Middle frontal gyrus (tissue), 1 donor: ENCODE results near the gene TUBA8.
"Not testable (repeated sequence)": the region's sequence is repeated elsewhere in the genome, so short reads cannot be mapped to it uniquely, and the experiment has no call there.

ENCODE experiments used
- DNase-seq: peaks from one replicate; pipeline ENCODE4 v3.0.0-alpha.2; 2015; ENCODE audit warnings: low spot score; ENCODE audit errors: extremely low spot score

TUBA8 gene

DNA sequence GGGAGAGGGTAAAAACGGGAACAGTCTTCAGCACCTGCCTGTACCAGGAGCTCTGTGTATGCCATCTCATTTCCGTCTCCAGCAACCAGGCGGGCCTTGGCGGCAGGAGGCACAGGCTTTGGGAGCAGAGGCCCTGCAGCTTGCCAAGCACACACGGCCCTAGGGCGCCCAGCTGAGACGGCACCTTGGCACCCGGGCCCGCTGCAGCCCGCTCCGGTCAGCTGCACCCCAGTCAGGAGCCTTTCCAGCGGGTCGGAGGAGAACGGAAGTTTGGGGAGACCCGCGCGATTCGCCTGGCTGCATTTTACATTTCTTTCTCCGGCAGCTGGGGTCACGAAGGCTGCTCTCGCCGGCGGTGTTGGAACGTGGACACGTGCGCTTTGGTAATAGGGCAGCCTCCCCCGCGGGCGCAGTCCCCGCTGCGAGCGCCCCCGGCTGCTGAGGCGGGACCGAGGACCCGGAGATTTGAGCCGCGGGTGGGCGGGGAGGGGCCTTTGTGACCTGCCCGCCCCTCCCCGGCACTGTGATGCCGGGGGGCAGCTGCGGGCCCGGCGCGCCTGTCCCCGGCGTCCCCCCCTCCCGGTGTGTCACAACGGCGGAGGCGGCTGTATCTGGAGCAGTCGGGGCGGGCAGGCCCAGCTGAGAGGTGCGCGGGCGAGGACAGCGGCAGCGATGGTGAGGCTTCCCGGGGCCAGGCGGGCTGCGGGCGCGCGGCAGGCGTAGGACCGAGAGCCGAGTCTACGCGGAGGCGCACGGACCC lies at the start of gene TUBA8:
TSS of gene TUBA8 (plus strand) at position 616 of the 760 bp plus-strand sequence. CDS start at position 673, 57 bp downstream.
- DNase-seq, result peak; percentile 38

DNA sequence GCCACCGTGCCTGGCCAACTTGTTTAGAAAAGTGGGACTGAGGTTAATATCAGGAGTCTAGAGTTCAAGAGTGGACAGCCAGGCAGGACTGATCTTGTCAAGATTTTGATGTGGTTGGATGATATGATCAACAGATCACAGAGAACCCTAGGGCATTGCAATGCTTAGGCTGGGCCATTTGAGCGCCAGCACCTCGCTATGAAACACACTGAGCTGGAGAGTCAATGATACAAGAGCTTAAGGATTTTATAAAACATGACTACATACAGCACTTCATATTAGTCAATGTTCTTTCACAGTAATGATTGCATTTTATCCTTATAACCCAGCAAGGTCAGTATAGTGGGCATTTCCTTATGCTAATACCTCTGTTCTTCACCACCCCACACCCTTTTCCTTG lies 48.2 kb upstream of the TUBA8 start:
- DNase-seq, result no peak

DNA sequence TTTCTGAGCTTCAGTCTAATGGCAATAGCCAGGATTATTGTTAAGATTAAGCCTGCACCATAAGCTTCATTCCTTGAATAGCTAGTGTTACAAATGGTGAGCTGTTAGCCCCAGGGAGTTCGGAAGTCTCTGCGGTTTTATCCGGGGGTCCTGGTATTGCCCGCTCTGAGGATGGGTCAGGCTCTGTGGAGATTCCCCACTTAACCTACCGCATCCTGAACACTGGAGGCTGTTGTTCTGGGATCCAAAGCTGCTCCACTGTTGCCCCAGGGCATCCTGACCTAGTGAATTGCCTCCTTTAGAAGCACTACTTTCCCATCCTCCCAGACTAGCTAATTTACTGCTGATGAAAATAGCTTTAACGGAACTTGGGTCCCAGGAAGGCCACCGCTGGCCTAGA lies 47.3 kb upstream of the TUBA8 start:
- no peak for DNase-seq

DNA sequence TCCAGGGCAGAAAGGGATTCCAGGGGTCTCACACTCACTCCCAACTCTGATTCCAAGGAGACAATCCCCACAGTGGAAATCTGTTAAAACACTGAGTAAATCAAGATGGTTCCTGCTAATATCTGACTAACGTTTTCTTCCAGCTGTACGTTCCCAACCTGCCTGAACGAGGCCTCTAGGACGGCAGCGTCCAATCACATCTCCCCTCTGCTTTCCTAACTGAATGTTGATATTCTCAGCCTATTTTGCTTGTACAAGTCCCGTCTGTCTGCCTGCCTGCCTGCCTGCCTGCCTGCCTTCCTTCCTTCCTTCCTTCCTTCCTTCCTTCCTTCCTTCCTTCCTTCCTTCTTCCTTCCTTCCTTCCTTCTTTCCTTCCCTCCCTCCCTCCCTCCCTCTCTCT lies 46.9 kb upstream of the TUBA8 start:
- not testable (repeated sequence) for DNase-seq

DNA sequence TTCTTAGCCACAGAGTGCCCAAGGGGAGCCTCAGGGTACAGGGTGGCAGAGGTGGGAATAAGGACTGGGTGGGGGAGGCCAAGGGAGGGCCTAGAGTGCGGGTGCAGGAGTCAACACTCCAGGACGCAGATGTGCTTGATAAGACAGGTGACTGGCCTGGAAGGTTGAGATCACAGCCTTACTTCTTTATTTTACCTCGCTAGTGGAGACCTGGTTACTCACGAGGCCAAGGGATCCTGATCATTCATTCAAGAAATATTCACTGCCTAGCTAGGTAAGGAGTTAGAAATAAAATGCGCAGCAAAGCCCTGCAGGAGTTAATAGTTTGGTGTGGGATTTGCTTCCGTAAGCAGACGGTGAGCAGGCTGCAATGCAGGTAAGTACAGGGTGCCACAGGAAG lies 46.0 kb upstream of the TUBA8 start:
- no peak for DNase-seq

DNA sequence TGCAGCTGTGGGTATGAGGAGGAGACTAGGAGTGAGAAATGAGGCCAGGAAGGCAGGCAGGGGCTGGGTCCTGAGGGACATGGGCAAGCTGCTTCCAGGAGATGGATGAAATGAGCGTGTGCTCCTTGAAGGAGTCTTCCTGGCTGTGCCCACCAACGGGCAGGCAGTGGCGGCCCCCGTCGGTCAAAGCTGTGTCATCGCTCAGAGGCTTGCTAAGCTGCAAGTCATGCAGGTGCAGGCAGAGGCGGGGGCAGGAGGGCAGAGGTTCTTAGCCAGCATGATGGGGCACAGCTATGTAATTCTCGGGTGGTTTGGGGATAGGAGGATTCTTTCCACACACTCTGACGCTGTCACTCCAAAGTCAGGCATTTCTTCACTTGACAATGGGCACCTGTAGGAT lies 45.4 kb upstream of the TUBA8 start:
- no peak for DNase-seq

DNA sequence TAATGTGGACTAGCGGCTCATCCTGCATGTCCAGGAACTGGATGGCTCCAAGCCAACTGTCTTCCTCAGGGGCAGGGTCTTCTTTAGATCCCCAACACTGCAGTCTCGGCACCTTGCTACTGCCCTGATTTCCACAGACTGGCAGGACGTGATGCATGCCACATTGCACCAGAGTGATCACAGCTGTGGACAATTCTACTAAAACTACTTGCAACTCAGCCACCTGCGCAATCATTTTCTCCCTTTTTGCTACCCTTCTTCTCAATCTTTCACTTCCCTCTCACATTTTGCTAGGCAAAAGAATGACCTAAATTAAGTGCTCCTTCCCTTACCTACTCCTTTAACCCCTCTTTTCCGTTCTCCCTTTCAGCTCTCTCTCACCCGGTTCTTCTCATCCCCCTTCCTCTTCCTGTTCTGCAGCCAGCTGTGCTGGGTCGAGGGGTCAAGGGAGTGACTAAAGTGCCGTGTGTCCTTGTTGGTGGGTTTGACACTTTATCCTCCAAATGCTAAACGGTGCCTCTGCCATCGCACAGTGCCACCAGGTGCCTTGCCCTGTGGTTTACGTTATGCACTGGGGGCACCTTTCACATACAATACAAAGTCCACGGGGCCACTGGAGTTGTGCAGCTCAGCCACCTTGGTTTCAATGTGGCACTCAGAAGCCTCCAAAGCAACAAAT lies 44.3 kb upstream of the TUBA8 start:
- no peak for DNase-seq

DNA sequence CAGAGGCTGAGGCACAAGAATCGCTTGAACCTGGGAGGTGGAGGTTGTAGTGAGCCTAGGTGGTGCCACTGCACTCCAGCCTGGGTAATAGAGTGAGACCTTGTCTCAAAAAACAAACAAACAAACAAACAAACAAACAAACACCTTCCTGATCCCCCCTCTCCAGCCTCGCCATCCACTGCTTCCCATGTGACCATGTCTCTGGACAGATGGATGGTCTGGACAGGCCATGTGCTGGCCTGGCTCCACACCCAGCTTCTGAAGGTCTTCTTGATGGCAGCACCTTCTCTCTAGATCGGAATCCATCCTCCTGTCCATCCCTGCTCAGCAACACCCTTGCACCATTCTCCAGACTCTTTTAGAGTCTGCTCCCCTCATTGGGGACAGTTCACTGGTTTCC lies 43.5 kb upstream of the TUBA8 start:
- no peak for DNase-seq

DNA sequence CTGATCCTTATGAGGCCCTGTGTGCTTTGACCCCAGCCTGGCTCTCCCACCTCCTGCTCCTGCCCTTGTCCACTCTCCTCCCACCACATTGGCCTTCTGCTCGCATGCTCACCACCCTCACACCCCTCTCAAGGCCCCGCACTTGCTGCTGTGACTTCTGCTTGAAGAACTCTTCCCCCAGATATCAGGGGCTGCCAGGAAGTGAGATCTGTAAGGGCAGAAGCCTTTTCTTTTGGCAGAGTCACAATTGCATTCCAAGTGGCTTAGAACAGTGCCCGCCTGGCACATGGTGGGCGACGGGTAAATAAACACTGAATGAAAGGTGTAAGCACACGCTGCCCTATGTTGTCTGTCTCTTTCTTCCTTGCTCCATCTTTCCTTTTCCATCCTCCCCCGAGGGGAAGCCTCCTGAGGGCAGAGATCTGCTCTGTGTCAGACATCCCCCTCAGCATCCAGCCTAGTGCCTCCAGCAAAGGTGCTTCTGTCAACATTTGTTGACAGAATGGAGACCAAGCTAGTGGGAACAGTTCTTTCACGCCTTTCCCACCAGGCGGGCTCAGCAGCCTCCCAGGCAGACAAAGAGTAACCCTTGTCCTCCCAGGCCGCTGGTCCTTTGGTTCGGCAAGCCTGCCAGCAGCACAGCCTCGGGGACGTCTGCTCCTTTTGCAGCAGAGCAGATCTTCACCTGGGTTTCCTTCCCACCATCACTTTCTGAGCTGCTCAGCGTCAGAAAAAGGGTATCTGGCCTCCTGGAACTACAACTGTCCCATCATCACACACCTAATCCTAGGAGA lies 42.9 kb upstream of the TUBA8 start:
- no peak for DNase-seq

DNA sequence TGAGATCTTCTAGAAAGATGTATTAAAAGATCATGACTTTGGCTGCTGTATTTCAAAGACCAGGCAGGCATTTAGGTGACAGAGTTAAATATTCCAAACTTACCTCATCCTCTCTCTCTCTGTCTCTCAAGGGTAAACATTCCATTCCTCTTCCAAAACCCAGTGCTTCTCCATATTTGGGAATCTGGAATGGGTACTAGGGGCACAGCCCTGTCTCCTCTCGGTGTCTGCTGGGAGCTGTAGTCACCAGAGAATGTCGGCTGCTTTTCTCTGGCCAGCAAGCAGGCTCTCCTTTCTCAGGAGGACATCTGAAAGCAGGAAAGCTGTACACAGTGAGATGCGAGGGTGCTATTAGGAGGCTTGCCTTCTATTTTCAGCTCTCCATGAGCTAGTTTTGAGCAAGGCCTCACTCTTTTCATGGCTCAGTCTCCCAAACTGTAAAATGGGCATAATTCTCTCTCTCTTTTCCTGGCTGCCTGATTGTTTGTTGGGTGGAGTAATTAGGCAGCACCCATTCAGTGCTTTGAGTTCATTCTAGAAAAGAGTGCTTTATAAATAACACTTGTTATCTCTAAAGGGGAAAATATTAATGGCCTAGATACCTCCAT lies 42.1 kb upstream of the TUBA8 start:
- DNase-seq, result no peak

DNA sequence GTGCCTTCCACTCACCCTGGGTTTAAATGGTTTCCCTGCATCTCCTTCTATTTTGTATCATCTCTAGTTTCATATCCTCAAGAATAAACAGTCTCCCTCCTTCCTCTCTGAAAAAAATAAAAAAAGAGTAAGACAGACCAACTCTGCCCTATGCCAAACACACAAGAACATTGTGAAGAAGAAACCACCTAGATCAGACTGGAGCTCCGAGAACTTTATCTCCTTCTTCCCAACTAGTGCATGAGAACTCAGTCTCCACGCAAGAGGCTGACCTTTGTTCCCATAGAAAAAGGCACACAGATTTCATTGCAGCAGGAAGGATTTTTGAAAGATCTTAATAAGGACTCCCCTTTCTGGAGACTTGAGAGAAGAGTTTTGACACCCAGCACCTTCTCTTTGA lies 41.6 kb upstream of the TUBA8 start:
- DNase-seq, result no peak

DNA sequence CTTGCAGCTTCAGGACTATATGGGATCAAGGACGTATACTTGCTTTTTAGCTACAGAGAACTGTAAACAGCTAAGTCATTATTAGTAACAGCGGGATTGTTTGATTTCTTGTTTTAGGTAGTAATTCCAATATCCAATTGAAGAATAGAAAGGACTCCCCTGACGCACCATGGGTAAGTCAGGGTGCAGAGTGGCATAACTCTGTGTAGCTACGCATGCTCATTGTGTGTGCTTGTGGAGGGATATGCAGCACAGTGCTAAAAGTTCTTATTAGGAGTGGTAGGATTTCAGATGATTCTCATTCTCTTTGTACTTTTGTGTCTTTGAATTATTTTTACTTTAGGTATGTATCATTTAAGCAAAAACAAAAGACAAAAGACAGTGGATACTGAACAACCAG lies 40.6 kb upstream of the TUBA8 start:
- DNase-seq, result no peak

DNA sequence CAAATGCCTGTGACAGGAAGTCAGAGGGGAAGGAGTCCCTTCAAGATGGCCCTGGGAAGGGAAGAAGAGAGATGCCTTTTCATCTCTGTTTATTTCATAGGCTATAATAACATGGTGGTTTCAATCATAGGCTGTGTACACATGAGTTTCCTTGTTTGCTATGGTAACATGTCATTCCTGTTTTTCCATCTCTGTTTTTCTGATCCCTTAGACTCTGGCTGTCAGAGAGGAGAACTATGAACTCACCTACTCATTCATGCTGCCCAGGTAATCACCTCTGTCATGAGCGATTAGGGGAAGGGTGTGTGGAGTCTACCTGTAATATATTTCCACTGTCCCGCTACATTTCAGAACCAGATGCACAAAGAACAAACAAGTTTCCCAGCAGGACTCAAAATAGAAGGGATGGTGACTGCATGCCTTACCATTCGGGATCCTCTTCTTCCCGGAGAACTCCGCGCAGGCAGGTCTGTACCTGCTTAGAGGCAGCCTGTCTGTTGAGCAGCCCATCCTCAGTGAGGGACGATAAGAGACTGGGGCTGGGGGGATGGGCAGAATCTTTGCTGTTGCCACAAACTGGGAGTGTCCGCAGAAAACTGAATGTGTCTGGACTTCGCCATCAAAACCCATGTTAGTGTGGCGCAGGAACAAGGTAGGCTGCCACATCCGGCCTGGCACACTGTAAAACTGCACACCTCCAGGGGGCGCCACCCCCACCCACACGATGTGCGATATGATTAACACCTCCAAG lies 39.9 kb upstream of the TUBA8 start:
- no peak for DNase-seq

DNA sequence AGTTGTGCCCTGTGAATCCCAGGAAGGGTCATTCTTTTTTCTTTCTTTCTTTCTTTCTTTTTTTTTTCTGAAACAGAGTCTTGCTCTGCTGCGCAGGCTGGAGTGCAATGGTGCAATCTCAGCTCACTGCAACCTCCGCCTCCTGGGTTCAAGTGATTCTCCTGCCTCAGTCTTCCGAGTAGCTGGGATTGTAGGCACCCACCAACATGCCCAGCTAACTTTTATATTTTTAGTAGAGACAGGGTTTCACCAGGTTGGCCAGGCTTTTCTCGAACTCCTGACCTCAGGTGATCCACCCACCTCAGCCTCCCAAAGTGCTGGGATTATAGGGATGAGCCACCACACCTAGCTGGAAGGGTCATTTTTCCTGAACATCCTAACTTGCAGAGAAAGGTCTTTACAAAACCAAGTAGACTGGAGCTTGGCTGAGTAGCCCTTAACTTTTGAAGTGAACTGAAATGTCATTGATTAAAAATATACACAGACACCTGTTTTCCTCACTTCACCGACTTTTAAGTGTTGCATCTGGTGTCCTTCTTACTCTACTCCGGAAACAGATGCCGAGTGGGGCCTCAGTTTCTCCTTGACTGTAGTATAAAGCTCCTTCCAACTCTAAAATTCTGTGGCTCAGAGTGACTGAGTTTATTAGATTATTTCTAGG lies 39.2 kb upstream of the TUBA8 start:
- not testable (repeated sequence) for DNase-seq

DNA sequence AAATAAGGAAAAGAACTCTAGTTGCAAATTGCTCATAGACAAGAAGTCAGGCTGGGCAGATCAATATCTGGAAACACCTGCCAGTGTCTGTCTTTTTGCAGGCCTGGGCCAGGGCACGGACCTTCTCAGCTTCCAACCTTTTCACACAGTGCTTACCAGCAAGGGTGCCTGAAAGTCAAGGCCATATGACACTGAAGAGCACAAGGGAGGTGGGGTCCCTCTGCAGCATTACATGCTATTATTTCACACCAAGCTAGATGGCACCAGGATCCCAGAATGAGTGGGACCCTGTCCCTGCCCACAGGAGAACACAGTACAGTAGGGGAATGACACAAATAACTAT lies 38.7 kb upstream of the TUBA8 start:
- DNase-seq, result no peak

DNA sequence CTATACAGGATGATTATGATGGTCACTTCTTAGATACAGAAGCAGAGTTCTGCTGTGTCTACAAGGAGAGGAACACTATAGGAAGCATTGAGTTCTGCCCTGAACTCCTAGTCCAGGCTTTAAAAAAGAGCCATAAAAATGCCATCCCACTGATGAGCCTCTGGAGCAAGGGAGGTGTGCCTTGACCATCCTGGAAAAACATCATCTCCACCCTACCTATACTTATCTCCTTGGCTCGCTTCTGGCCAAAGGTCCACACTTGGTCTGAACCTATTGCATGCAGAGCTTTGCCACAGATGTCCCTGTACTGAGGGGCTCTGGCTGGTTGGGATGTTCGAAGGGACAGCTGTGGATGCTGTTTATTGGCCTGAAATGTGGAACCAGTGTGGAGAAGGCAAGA lies 37.1 kb upstream of the TUBA8 start:
- DNase-seq, result no peak

DNA sequence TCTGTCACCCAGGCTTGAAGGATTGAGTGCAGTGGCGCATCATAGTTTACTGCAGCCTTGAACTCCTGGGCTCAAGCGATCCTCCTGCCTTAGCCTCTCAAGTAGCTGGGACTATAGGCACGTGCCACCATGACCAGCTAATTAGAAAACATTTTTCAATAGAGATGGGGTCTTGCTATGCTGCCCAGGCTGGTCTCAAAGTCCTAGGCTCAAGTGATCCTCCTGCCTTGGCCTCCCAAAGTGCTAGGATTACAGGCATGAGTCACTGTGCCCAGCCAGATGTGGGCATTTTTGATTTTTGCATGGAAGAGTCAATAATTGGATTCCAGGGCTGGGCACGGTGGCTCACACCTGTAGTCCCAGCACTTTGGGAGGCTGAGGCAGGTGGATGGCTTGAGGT lies 36.7 kb upstream of the TUBA8 start:
- DNase-seq, result not testable (repeated sequence)

DNA sequence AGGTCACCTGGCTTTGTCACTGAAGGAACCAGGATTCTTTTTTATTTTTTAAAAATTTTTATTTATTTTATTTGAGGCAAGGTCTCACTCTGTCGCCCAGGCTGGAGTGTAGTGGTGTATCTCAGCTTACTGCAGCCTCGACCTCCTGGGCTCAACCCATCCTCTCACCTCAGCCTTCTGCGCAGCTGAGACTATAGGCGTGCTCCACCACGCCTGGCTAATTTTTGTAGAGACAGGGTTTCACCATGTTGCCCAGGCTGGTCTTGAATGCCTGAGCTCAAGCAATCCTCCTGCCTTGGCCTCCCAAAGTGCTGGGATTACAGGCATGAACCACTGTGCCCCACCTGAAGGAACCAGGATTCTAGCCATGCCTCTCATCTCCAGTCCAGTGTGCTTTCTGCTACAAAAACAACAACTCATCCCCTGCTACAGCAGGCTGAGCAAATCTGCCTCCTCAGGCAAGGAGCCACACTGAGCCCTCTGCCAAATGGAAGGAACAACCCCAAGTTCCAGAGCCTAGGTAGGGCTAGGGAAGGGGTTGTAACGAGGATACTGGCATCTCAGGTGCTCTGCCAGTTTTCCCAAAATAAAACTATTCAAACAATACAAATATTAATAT lies 35.4 kb upstream of the TUBA8 start:
- DNase-seq, result no peak

DNA sequence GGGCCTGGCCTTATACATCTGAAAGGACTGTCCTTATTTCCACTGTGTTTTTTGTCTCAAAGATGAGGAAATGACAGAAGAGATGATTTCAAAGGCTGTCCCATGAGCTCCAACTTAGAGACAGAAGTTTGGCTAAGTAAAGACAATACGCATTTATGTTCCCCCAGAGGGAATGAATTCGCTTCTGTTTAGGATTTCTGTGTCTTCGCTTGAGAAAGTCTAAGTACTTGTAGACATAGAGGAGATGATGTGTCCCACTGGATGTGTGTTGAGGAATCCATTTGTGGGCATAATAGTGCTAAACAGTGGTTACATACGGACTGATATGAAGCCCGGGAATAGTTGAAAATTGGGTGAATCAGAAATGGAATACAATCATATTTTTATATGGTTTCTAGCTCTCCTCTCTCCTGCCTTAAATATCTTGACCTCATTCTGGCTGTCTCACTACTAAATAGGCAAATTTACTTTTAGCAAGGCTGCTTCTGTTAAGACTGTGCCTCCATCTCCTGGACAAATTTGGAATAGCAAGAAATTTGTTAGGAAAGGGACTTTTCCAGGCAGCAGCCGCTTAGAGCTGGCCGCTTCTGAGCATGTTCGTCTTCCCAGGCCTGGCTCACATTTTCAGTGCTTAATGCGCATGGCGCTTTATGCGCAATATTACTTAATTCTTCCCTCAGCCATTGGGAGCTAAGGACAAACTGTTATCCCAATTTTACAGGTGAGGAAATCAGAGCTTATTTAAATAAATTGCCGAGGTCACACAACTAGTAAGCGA lies 34.7 kb upstream of the TUBA8 start:
- DNase-seq, result peak; percentile 91
